C4-2B (cell line): Measurements from ENCODE around the gene PLD1.

Experiments
- H3K27ac ChIP-seq: fragments of 450-650 bp; 2 replicates; pipeline ENCODE4 v1.5.1; 2017
- CTCF ChIP-seq: fragments of 450-650 bp; conservative IDR thresholded peaks from 2 replicates; pipeline ENCODE4 v1.5.1; 2017; ENCODE audit warnings: mild to moderate bottlenecking
- ZFX ChIP-seq: fragments of 450-650 bp; IDR thresholded peaks from 2 replicates; pipeline ENCODE4 v1.6.1; 2017

Gene PLD1

DNA sequence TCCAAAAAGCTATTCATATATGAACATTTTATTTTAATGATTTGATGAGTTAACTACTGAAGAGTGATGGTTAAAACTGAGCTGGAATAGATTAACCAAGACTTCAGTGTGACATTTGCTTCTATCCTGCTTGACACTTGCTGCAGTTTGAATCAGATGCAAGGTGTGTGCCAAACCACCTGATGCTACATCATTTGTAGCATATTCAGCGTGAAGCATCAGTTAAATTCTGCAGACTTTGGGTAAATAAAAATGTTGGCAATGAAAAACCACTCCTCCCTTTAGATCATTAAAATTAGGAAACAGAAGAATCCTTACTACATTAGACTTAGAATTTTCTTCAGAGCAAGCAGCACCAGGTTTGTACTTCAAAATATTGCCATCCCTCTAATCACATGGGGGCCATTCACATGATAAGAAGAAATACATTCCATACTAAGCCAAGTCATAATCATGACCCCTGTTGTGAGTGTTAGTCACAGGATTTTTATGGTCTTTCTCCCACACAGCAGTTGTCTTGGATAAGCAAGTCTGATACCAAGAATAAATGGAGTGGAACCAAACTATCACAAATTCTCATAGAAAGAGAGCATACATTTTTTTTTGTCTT, 189.4 kb downstream of the PLD1 start:
- no peak overlapping the region for H3K27ac ChIP-seq
- no peak for TF ChIP-seq CTCF
- TF ChIP-seq ZFX: no peak

DNA sequence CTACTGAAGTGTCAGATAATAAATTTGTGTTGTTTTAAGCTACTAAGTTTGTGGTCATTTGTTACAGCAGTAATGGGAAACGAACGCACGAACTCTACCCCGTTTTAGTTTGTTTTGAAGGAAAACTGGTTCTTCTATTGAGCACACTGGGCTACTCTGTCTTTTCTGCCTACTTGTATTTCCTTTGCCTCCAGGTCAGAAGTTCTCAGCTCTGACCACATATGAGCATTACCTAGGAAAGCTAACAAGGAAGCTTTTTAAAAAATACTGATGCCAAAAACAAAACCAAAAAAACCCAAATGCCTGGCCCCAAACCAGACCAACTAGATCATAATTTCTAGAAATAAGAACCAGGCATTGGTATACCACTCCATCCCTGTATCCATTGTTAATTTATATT, 193.5 kb downstream of the PLD1 start:
- no peak for TF ChIP-seq CTCF
- no peak for TF ChIP-seq ZFX
- H3K27ac ChIP-seq: no peak overlapping the region

DNA sequence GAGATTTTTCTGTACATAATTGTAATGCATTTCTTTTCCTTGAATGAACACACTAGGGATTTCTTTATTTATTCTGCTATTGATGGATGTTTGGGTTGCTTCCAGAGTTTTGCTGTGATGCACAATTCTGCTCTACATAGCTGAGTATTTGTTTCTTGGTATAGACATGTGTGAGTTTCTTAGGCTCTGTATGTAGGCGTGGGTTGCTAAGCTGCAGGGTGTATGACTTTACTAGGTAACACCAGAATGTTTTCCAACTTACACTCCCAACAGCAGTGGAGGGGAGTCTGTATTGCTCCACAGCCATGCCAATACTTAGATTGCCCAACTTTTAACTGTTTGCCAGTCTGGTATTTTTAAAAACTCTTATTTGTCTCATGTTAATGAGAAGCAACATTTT, 194.6 kb downstream of the PLD1 start:
- no peak for TF ChIP-seq CTCF
- TF ChIP-seq ZFX: no peak
- no peak overlapping the region for H3K27ac ChIP-seq

- no peak overlapping the region for H3K27ac ChIP-seq
- TF ChIP-seq CTCF: no peak
- TF ChIP-seq ZFX: no peak
Measured at GRCh38 chr3:171615281-171615680, 195.0 kb downstream of the PLD1 start.

DNA sequence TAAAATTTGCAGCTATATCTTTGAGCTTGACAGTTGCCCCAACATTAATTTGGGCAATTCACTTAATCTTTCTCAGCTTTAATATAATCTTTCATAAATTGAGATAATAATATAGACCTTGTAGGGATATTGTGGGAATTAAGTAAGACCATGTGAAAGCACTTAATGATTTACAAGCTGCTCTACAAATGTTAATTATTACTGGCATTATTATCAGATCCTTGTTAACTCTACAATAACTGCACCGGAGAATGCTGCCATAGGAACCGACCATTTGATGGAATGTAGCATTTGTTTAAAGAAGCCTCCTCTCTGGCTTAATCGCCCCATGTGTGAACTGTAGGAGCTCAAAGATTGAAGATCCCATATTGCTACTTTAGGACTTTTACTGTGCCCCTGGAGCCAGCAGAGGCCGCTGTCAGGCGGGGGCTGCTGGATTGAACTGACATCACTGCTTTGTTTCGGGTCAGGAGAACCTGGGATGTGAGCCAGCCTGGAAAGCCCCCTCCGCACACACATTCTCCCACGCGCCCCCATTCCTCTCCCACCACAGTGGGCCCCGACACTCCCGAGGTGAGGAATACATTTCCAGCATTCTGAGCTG, 195.9 kb downstream of the PLD1 start:
- no peak overlapping the region for H3K27ac ChIP-seq

DNA sequence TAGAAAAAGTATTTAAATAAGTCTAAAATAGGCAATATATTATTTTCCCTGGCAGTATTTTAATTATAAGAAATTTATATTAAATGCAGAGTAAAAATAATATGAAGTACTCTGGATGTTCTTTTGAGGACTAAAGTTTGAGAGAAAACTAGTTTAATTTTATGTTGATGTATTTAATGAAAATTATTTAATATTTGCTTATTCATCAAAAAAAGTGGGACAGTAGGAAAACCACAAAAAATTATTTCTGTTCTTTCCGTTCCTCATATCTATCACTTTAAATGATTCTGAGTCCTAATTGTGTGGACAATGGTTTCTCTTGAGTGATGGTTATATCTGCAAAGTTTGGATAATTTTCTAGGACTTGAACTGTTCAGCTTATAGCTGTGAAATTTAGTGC, 202.8 kb downstream of the PLD1 start:
- TF ChIP-seq CTCF (no peak), ZFX (no peak)
- H3K27ac ChIP-seq: no peak overlapping the region

More for the DNA sequence above, 195.9 kb downstream of the PLD1 start:
- TF ChIP-seq ZFX (no peak), CTCF (peak; percentile 61)

DNA sequence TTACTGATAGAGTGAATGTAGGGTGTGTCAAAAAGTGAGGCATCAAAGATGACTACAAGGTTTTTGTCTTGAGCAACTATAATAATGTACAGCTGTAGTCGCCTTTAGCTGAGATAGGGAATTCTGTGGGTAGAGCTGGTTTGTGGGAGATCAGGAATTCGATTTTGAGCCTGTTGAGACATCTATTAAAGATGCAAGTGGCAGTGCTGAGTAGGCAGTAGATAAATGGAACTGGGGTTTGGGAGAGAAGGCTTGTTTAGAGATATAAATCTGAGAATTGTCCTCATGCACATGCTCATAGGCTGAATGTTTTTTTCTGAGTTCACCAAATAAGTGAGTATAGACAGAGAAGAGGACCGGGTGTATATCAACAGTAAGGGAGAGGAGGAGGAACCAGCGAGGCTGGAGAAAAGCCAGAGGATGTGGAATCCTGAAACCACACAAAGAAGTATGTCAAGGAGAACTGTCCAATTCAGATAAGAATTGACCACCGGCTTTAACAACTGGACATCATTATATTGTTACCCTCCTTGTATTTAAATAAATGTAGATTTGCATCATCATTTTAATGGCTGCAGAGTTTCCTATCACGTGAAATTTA, 204.0 kb downstream of the PLD1 start:
- H3K27ac ChIP-seq: no peak overlapping the region
- TF ChIP-seq CTCF (no peak), ZFX (no peak)
